Trophoblast cell (in vitro differentiated cells and primary cell): ENCODE measurements around the gene MYLK.

Experiments used
- DNase-seq, 2 donors: peaks; one replicate each; pipeline ENCODE4 v3.0.0-alpha.2; 2016
- H2AFZ ChIP-seq: 2 replicates; pipeline ENCODE4 v1.6.1; 2013; ENCODE audit warnings: low read length, moderate library complexity, mild to moderate bottlenecking; ENCODE audit not compliant: insufficient read depth, poor library complexity
- H2AK5ac ChIP-seq: 2 replicates; pipeline ENCODE4 v1.6.1; 2013; ENCODE audit warnings: mild to moderate bottlenecking, low read length
- H2BK120ac ChIP-seq: 2 replicates; pipeline ENCODE4 v1.6.1; 2013; ENCODE audit warnings: low read length, mild to moderate bottlenecking, moderate library complexity; ENCODE audit not compliant: insufficient read depth, poor library complexity
- H2BK12ac ChIP-seq: 2 replicates; pipeline ENCODE4 v1.6.1; 2013; ENCODE audit warnings: mild to moderate bottlenecking, low read length, moderate library complexity
- H2BK5ac ChIP-seq: 2 replicates; pipeline ENCODE4 v1.6.1; 2013; ENCODE audit warnings: low read length, low read depth, moderate library complexity, mild to moderate bottlenecking; ENCODE audit not compliant: poor library complexity
- H3K14ac ChIP-seq: 2 replicates; pipeline ENCODE4 v1.6.1; 2013; ENCODE audit warnings: mild to moderate bottlenecking, low read length
- H3K18ac ChIP-seq: 2 replicates; pipeline ENCODE4 v1.6.1; 2013; ENCODE audit warnings: mild to moderate bottlenecking, low read length
- H3K23ac ChIP-seq: 2 replicates; pipeline ENCODE4 v1.6.1; 2013; ENCODE audit warnings: low read length
- H3K27ac ChIP-seq: 2 replicates; pipeline ENCODE4 v1.5.1; 2013; ENCODE audit warnings: low read depth, mild to moderate bottlenecking, inconsistent platforms, low read length, moderate library complexity
- H3K27me3 ChIP-seq: 2 replicates; pipeline ENCODE4 v1.6.1; 2013; ENCODE audit warnings: inconsistent platforms, mild to moderate bottlenecking, low read length, moderate library complexity; ENCODE audit not compliant: insufficient read depth
- H3K36me3 ChIP-seq, 2 experiments: 1 replicate in 1 of 2; 2 replicates in 1 of 2; pipeline ENCODE4 v1.6.1; 2013; ENCODE audit warnings: low read length in 2 of 2, mild to moderate bottlenecking in 2 of 2, moderate library complexity in 1 of 2; ENCODE audit not compliant: insufficient read depth in 2 of 2, control insufficient read depth in 1 of 2
- H3K4ac ChIP-seq: 2 replicates; pipeline ENCODE4 v1.6.1; 2013; ENCODE audit warnings: low read depth, mild to moderate bottlenecking, low read length, moderate library complexity
- H3K4me1 ChIP-seq, 2 experiments: 1 replicate in 1 of 2; 2 replicates in 1 of 2; pipeline ENCODE4 v1.6.1; 2013; ENCODE audit warnings: low read length in 2 of 2, mild to moderate bottlenecking in 2 of 2, moderate library complexity in 1 of 2; ENCODE audit not compliant: insufficient read depth in 2 of 2, control insufficient read depth in 1 of 2
- H3K4me2 ChIP-seq: 2 replicates; pipeline ENCODE4 v1.6.1; 2013; ENCODE audit warnings: inconsistent platforms, mild to moderate bottlenecking, low read length, moderate library complexity
- H3K4me3 ChIP-seq: 2 replicates; pipeline ENCODE4 v1.5.1; 2013; ENCODE audit warnings: mild to moderate bottlenecking, low read depth, low read length, inconsistent platforms
- H3K79me1 ChIP-seq: one replicate; pipeline ENCODE4 v1.6.1; 2013; ENCODE audit warnings: low read length
- H3K79me2 ChIP-seq: 2 replicates; pipeline ENCODE4 v1.6.1; 2013; ENCODE audit warnings: low read length, mild to moderate bottlenecking; ENCODE audit not compliant: control insufficient read depth, insufficient read depth, poor library complexity
- H3K9ac ChIP-seq: 2 replicates; pipeline ENCODE4 v1.6.1; 2013; ENCODE audit warnings: mild to moderate bottlenecking, low read length
- H3K9me3 ChIP-seq: 2 replicates; pipeline ENCODE4 v1.6.1; 2013; ENCODE audit warnings: low read depth, mild to moderate bottlenecking, control low read depth, inconsistent platforms, low read length; ENCODE audit not compliant: insufficient read depth
- H4K12ac ChIP-seq: 2 replicates; pipeline ENCODE4 v1.6.1; 2013; ENCODE audit warnings: low read depth, mild to moderate bottlenecking, low read length, moderate library complexity
- H4K8ac ChIP-seq: 2 replicates; pipeline ENCODE4 v1.6.1; 2013; ENCODE audit warnings: low read depth, mild to moderate bottlenecking, low read length, moderate library complexity
- H4K91ac ChIP-seq: one replicate; pipeline ENCODE4 v1.6.1; 2013; ENCODE audit warnings: low read depth, mild to moderate bottlenecking, low read length, moderate library complexity
- WGBS: extraction: QIAGEN DNeasy Blood & Tissue Kit; methylation state at CpG from one replicate; pipeline ENCODE4 v1.1.7; 2013; ENCODE audit warnings: missing lambda C conversion rate; ENCODE audit not compliant: insufficient read length, insufficient coverage; ENCODE audit errors: extremely low coverage; 5-methylcytosine and 5-hydroxymethylcytosine counted together

MYLK gene

DNA sequence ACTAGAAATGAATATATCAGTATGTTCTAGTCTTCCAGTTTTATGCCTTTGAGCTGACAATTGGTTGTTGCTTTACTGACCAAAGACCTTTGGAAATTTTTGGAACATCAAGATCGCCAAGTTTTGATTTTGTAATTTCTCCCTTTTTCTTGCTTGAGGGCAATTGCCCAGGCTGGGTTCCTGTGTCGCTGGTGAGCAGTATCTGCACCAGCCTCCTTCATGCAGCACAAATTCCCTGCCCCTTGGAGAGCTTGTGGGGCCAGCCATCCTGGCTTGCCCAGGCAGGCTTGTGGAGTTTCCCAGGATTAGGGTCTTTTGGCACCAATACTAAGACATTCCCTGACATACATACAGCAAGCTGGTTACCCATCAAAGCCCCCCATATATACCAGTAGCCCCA, 261.4 kb downstream of the MYLK start:
- Histone ChIP-seq H3K4ac (no peak overlapping the region), H2AFZ (no peak overlapping the region), H3K4me2 (no peak overlapping the region)

DNA sequence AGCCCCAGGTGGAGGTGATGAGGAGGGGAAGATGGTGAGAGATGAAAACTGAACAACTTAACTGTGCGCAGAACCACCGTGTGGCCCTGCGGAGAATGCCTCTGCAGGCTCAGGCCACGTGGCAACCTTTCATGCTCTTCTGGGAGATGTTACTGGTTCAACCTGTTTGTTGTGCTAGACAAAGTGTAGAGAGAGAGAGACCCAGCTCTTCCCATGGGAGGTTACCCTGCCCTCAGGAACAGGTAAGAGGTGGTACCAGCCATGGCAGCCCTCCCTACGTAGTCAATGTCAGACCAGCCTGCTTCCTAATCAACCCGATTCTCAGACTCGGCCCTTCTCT, 262.3 kb downstream of the MYLK start:
- no peak overlapping the region for H4K12ac ChIP-seq
- no peak overlapping the region for H3K18ac ChIP-seq
- no CpG with 5 or more reads among the region's 7 CpGs for WGBS
- no peak overlapping the region for H3K27ac ChIP-seq
- H3K79me2 ChIP-seq, result no peaks in the 10 kb centered on the region
- H3K4me2 ChIP-seq, result no peak overlapping the region
- no peak overlapping the region for H2AFZ ChIP-seq
- no peak overlapping the region for H3K4me3 ChIP-seq
- no peak overlapping the region for H2BK12ac ChIP-seq
- no peak overlapping the region for H3K14ac ChIP-seq
- no peak overlapping the region for H3K23ac ChIP-seq
- no peak overlapping the region for H3K4ac ChIP-seq
- H2BK5ac ChIP-seq, result no peak overlapping the region
- no peak overlapping the region for H4K8ac ChIP-seq
- H4K91ac ChIP-seq, result no peak overlapping the region
- peaks cover 21 to 35% of the 10 kb centered on the region in 2 experiments for H3K36me3 ChIP-seq
- peaks cover 17% of the 10 kb centered on the region in 2 experiments for H3K4me1 ChIP-seq
- H2AK5ac ChIP-seq, result no peak overlapping the region
- no peaks in the 10 kb centered on the region for H3K9me3 ChIP-seq
- no peaks in the 10 kb centered on the region for H3K27me3 ChIP-seq
- no peak overlapping the region for H2BK120ac ChIP-seq
- H3K79me1 ChIP-seq, result no peaks in the 10 kb centered on the region
- peak; percentile 76 to 79 for DNase-seq
- H3K9ac ChIP-seq, result no peak overlapping the region

More for the DNA sequence above, 261.4 kb downstream of the MYLK start:
- no peak overlapping the region for H2AK5ac ChIP-seq
- no peak overlapping the region for H4K91ac ChIP-seq
- no peak overlapping the region for H3K23ac ChIP-seq
- no peak overlapping the region for H3K4me3 ChIP-seq
- H2BK12ac ChIP-seq, result no peak overlapping the region
- no peak overlapping the region for H3K27ac ChIP-seq
- no peak for DNase-seq
- H3K4me1 ChIP-seq, result peaks cover 17% of the 10 kb centered on the region in 2 experiments
- H3K79me2 ChIP-seq, result no peaks in the 10 kb centered on the region
- no peaks in the 10 kb centered on the region for H3K9me3 ChIP-seq
- no peak overlapping the region for H4K12ac ChIP-seq
- peak overlapping the region; percentile 24 for H2BK5ac ChIP-seq
- peaks cover 25 to 32% of the 10 kb centered on the region in 2 experiments for H3K36me3 ChIP-seq
- no peak overlapping the region for H3K14ac ChIP-seq
- no peak overlapping the region for H3K9ac ChIP-seq
- no peaks in the 10 kb centered on the region for H3K79me1 ChIP-seq
- no peak overlapping the region for H3K18ac ChIP-seq
- H4K8ac ChIP-seq, result no peak overlapping the region
- no CpG with 5 or more reads among the region's 2 CpGs for WGBS
- no peaks in the 10 kb centered on the region for H3K27me3 ChIP-seq
- no peak overlapping the region for H2BK120ac ChIP-seq

DNA sequence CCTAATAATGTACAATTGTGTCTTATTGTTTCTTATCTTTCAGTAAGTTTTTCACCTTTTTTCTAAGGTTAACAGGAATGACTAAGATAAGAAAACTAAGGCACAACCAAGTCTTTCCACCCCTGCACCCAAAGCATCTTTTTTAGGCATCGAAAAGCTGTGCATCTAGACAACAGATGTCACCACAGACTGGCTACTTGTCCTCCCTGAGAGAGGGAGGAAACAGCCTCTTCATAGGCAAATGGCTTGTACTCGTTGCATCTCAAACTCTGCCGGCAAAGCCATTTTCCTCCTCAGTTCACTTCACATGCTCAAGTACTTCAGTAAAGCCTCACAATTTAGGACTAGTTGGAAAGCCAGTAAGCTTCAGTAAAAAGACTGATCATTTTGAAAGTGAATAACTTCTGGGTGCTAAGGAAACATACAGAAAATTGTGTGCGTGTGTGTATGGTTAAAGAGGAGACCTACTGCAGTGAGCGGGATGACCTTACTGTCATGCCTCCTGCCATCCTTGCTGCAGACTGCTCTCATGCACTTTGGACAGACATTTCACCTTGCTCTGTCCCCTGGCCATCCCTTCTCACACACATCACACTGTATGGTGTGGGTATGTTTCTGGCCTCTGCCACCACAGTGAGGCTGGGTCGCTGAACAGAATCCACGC, 262.8 kb downstream of the MYLK start:
- Histone ChIP-seq H3K4me1 (peaks cover 17% of the 10 kb centered on the region in 2 experiments), H2AK5ac (no peak overlapping the region), H3K27me3 (no peaks in the 10 kb centered on the region), H3K23ac (no peak overlapping the region), H3K14ac (no peak overlapping the region), H3K18ac (no peak overlapping the region), H4K12ac (no peak overlapping the region), H3K4me2 (no peak overlapping the region), H3K4me3 (no peak overlapping the region), H3K79me1 (no peaks in the 10 kb centered on the region), H3K9ac (no peak overlapping the region), H3K4ac (no peak overlapping the region), H3K9me3 (no peaks in the 10 kb centered on the region), H4K91ac (no peak overlapping the region), H2AFZ (no peak overlapping the region), H3K27ac (no peak overlapping the region), H2BK5ac (no peak overlapping the region), H4K8ac (no peak overlapping the region), H2BK120ac (no peak overlapping the region), H3K36me3 (peaks cover 19 to 30% of the 10 kb centered on the region in 2 experiments), H3K79me2 (no peaks in the 10 kb centered on the region), H2BK12ac (no peak overlapping the region)
- WGBS, result no CpG with 5 or more reads among the region's 7 CpGs
- no peak for DNase-seq

DNA sequence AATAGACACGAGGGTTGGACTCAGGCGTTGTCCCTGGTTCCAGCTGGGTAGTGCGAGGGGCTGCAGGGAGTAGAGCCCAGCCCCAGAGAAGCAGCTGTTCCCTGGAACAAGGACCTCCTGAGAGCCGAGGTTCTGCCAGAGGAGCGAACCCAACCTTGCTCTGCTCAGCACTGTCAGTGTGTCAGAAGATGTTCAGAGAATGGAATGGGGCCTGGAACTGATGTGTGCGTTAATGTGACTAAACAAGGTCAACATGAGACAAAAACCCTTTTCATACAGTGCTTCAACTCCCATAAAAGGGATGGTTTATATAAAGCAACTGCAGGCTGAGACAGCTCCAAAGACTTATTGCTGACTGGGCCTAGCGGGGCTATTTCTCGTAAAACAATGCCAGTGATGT, 263.8 kb downstream of the MYLK start:
- DNase-seq, result no peak
- Histone ChIP-seq H3K79me2 (no peaks in the 10 kb centered on the region), H3K4me1 (peaks cover 17% of the 10 kb centered on the region in 2 experiments), H4K8ac (no peak overlapping the region), H3K9ac (no peak overlapping the region), H3K18ac (no peak overlapping the region), H3K14ac (no peak overlapping the region), H2BK120ac (no peak overlapping the region), H2BK5ac (no peak overlapping the region), H3K23ac (no peak overlapping the region), H3K4ac (no peak overlapping the region), H4K12ac (no peak overlapping the region), H3K36me3 (peaks cover 19 to 30% of the 10 kb centered on the region in 2 experiments), H3K9me3 (no peaks in the 10 kb centered on the region), H3K27me3 (no peaks in the 10 kb centered on the region), H3K4me2 (no peak overlapping the region), H3K79me1 (no peaks in the 10 kb centered on the region), H2AK5ac (no peak overlapping the region), H2AFZ (no peak overlapping the region), H3K4me3 (no peak overlapping the region), H4K91ac (no peak overlapping the region), H3K27ac (no peak overlapping the region), H2BK12ac (no peak overlapping the region)
- no CpG with 5 or more reads among the region's 8 CpGs for WGBS
